Measurements from ENCODE around the gene METTL27.

Gene METTL27

GRCh38 chr7:73876361-73876760 is 34.0 kb upstream of the METTL27 start:
- TF ChIP-seq, protein P1, sequence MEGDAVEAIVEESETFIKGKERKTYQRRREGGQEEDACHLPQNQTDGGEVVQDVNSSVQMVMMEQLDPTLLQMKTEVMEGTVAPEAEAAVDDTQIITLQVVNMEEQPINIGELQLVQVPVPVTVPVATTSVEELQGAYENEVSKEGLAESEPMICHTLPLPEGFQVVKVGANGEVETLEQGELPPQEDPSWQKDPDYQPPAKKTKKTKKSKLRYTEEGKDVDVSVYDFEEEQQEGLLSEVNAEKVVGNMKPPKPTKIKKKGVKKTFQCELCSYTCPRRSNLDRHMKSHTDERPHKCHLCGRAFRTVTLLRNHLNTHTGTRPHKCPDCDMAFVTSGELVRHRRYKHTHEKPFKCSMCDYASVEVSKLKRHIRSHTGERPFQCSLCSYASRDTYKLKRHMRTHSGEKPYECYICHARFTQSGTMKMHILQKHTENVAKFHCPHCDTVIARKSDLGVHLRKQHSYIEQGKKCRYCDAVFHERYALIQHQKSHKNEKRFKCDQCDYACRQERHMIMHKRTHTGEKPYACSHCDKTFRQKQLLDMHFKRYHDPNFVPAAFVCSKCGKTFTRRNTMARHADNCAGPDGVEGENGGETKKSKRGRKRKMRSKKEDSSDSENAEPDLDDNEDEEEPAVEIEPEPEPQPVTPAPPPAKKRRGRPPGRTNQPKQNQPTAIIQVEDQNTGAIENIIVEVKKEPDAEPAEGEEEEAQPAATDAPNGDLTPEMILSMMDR (IDR thresholded peaks at IDR 0.05; ENCODE audit: low read depth, low read length) = no peak
- no peak for DNase-seq (ENCODE audit: low read depth in 2 of 2)

DNA sequence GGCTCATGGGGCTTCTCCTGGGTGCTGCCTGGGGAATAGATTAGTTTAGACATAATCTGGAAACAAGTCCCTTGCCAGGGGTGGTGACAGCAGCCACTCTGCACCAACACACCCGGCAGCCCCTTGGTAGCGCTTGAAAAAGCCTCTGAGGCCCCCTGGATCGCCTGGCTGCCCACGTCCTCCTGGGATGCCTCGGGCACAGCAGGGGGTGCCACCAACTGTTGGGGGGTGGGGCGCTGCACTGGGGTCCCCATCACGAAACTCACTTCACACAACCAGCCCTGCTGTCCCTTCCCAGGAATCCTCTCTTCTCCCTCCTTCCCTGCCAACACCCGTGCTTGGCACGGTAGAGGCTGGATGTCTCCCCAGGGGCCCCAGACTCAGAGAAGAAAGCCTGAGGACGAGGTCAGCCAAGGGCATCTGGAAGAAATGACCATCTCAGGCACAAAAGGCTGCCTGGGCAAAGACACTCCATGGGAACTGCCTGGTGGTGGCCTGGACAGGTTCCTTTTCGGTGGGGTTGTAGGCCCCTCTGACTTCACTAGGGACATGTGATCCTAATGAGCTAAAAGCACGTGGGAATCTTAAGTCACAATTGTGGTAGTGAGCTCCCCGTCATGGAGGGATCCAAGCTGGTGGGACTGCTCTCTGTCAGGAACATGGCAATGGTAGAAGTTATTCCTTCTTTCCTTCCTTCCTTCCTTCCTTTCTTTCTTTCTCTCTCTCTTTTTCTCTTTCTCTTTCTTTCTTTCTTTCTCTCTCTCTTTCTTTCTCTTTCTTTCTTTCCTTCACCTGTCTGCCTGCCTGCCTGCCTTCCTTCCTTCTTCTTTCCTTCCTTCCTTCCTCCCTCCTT is 30.0 kb upstream of the METTL27 start:
- TF ChIP-seq, protein P1 (IDR thresholded peaks at IDR 0.05; ENCODE audit: low read depth, low read length) = no peak
- DNase-seq (ENCODE audit: low read depth in 2 of 2) = no peak
- H3K4me3 ChIP-seq (replicated peaks in 1 of 2; ENCODE audit: low read depth in 2 of 2, low read length in 2 of 2) = no peak overlapping the region

More at GRCh38 chr7:73876361-73876760, 34.0 kb upstream of the METTL27 start:
- no peak overlapping the region for H3K4me3 ChIP-seq (replicated peaks in 1 of 2; ENCODE audit: low read depth in 2 of 2, low read length in 2 of 2)

DNA sequence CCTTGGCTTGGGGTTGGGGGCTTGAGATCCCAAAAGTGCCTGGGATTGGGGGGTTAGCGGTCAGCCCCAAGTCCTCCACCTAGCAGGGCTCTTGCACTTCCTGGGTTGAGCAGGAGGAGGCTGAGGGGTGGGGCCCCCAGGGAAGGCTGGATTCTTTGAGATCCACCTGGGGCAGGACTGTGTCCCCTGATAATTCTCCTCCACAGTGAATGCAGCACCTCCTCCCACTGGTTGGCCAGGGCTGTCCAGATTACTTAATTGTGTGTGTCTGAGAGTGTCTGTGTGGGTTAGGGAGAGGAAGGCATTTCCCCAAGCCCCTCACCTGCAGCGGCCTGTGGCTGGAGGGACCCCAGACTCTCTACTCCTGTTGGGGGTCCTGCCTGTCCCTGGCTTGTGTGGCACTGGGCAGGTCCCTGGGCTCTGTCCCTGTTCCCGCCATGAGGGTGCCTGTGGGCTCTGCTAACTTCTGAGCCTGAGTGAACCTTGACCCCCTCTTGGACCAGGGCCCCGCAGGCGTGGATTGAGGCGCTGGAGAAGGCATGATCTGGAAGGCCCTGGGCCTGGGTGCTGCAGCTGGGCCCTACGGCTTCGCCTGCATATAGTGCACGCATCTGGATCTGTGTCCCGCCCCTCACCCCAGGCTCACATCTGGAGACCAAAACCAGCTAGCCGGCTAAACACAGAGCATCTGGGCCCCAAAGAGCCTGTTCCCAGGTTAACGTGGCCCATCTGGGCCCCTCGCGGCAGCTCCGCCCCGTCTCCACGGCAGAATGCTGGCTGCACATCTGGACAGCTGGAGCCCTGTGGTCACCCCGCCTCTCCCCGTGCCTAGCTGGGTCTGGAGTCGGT is 29.1 kb upstream of the METTL27 start:
- TF ChIP-seq, protein P1 (IDR thresholded peaks at IDR 0.05; ENCODE audit: low read depth, low read length) = no peak
- H3K4me3 ChIP-seq (replicated peaks in 1 of 2; ENCODE audit: low read depth in 2 of 2, low read length in 2 of 2) = no peak overlapping the region
- DNase-seq (ENCODE audit: low read depth in 2 of 2) = no peak

GRCh38 chr7:73870041-73870492 is 27.8 kb upstream of the METTL27 start:
- no peak for DNase-seq (ENCODE audit: low read depth in 2 of 2)
- TF ChIP-seq, protein P1 (IDR thresholded peaks at IDR 0.05; ENCODE audit: low read depth, low read length) = no peak
- H3K4me3 ChIP-seq (replicated peaks in 1 of 2; ENCODE audit: low read depth in 2 of 2, low read length in 2 of 2) = no peak overlapping the region

DNA sequence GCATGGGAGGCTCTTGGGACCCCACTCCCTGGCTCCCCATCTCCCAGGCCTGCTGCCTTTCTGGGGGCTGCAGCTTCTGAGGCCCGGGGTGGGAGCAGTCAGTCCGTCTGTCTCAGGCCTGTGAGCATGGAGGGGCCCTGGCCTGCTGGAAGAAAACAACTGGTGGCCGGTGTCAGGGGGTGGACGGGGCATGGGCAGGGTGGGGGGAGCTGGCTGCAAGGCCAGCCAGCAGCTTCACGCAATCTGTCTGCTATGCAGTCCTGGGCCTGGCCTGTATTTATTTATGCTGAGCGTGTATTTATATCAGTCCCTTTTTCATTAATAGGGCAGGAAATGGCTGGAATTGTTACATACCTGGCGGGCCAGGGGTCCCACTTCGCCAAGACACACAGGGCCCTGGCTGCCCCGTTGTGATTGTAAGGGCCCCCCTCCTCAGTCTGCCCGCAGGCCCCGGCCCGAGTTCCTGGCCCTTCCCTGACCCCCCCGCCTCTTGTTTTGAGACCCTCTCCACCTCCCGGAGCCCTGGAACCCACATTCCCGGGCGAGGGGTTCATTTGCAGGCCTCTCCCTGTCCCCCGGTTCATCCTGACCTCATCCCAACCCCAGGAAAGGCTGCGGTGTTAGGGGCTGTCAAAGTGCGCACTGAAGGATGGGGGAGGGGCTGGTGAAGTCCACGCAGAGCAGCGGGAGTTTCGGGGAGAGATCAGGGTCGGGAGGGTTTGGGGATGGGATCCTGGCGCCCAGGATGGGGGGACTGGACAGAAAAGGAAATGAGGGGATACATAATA is 26.9 kb upstream of the METTL27 start:
- no peak for DNase-seq (ENCODE audit: low read depth in 2 of 2)
- no peak overlapping the region for H3K4me3 ChIP-seq (replicated peaks in 1 of 2; ENCODE audit: low read depth in 2 of 2, low read length in 2 of 2)
- TF ChIP-seq, protein P1 (IDR thresholded peaks at IDR 0.05; ENCODE audit: low read depth, low read length) = no peak

DNA sequence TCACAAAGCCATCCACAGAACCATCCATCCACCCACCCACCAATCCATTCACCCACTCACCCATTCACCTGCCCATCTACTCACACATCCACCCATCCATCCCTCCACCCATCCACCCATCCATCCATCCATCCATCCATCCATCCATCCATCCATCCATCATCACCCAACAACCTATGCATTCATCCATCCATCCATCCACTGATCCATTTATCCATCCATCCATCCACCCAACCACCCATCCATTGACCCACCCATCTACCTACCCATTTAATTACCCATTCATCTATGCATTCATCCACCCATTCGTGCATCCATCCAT is 24.1 kb upstream of the METTL27 start:
- no peak for DNase-seq (ENCODE audit: low read depth in 2 of 2)
- no peak overlapping the region for H3K4me3 ChIP-seq (replicated peaks in 1 of 2; ENCODE audit: low read depth in 2 of 2, low read length in 2 of 2)
- TF ChIP-seq, protein P1 (IDR thresholded peaks at IDR 0.05; ENCODE audit: low read depth, low read length) = no peak

All from cardiac fibroblast (primary cell).